A673 (cell line): ENCODE data around the gene ANK3. TPM values are rescaled to one million over a fixed set of nuclear protein-coding genes. Genes with fewer than 3 reads are reported as not detected.

Source experiments
- BruUV-seq: library from RNA; stranded (reverse); fragments of 400-500 nt; replicated peaks from 2 replicates; lab custom pipeline; 2021; lab: Mats Ljungman, UMichigan
- CTCF ChIA-PET: fragments of 300-600 bp; sonication (Branson Sonifier 250); formaldehyde crosslinking; loops from one replicate; lab custom pipeline; 2022; ENCODE audit warnings: antibody characterized with exemption; lab: Charles Lee
- POLR2A ChIA-PET: fragments of 300-600 bp; sonication (Branson Sonifier 250); formaldehyde crosslinking; loops from one replicate; lab custom pipeline; 2022; ENCODE audit warnings: antibody characterized with exemption; ENCODE audit not compliant: low non-redundant PET; lab: Charles Lee
- DNase-seq: peaks from one replicate; pipeline ENCODE4 v3.0.0-alpha.2; 2015; ENCODE audit warnings: low spot score
- H3K27ac ChIP-seq: fragments of 200-600 bp; sonication (generic); 2 replicates; pipeline ENCODE4 v1.5.1; 2016; ENCODE audit warnings: mixed run types, low read depth, mild to moderate bottlenecking, mixed read lengths, antibody characterized with exemption, low read length; ENCODE audit not compliant: poor library complexity, severe bottlenecking
- H3K27me3 ChIP-seq: fragments of 200-600 bp; sonication (generic); replicated peaks from 2 replicates; pipeline ENCODE4 v1.6.1; 2017; ENCODE audit warnings: mixed run types, low read depth, mild to moderate bottlenecking, mixed read lengths, antibody characterized with exemption, low read length; ENCODE audit not compliant: insufficient read depth, poor library complexity
- H3K36me3 ChIP-seq: fragments of 200-600 bp; sonication (generic); 2 replicates; pipeline ENCODE4 v1.6.1; 2016; ENCODE audit warnings: mixed run types, mild to moderate bottlenecking, mixed read lengths, antibody characterized with exemption, low read length; ENCODE audit not compliant: insufficient read depth, poor library complexity, severe bottlenecking
- H3K4me1 ChIP-seq: fragments of 200-600 bp; sonication (generic); 2 replicates; pipeline ENCODE4 v1.6.1; 2017; ENCODE audit warnings: mixed run types, mild to moderate bottlenecking, mixed read lengths, antibody characterized with exemption, low read length; ENCODE audit not compliant: insufficient read depth, poor library complexity, severe bottlenecking
- H3K4me3 ChIP-seq: fragments of 200-600 bp; sonication (generic); 2 replicates; pipeline ENCODE4 v1.5.1; 2016; ENCODE audit warnings: low read depth, mixed run types, mild to moderate bottlenecking, mixed read lengths, low read length; ENCODE audit not compliant: poor library complexity, severe bottlenecking
- H3K9me3 ChIP-seq: fragments of 200-600 bp; sonication (generic); 2 replicates; pipeline ENCODE4 v1.6.1; 2016; ENCODE audit warnings: mixed run types, low read depth, mild to moderate bottlenecking, mixed read lengths, antibody characterized with exemption, low read length; ENCODE audit not compliant: poor library complexity, severe bottlenecking
- EZH2 ChIP-seq: fragments of 200-600 bp; sonication (generic); IDR thresholded peaks from 2 replicates; pipeline ENCODE4 v1.6.1; 2017; ENCODE audit warnings: borderline replicate concordance, low read depth, mild to moderate bottlenecking, mixed read lengths, antibody characterized with exemption, low read length; ENCODE audit not compliant: poor library complexity, severe bottlenecking
- intact Hi-C: fragments of 100-400 bp; cut with micrococcal nuclease; formaldehyde crosslinking; loops from one replicate; pipeline ENCODE4 v1.10.0; 2022; ENCODE audit not compliant: unreplicated experiment
- total RNA-seq: library from RNA; stranded (reverse); gene quantifications from 2 replicates; pipeline ENCODE4 v1.2.3, GENCODE V29; 2021
- TF ChIP-seq, protein P1 (sequence below): fragments of 300-800, 200-600 bp; sonication (generic); conservative IDR thresholded peaks from 2 replicates; pipeline ENCODE4 v1.5.1; 2017; ENCODE audit warnings: low read depth, mild to moderate bottlenecking, antibody characterized with exemption, low read length, moderate library complexity, mixed read lengths

ANK3 gene
- total RNA-seq, 1 experiment from 2014 or later: 13.5 TPM

DNA sequence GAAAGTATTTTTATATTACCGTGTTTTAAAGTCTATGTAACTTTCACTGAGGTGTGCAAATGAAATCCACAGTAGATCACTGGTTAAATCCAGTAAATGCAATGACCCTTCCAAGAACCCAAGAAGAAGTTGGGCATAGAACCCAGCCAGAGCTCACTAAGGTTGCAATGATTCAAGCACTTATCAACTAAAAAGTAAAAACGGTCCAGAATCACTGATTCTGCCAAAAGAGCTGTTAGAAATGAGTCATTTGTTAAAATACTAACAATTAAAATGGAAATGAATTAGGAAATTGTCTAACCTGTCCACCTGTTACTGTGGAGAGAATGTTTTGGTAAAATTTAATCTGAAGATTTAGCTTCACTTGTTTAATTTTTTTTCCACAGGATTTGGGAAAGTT lies 74.4 kb downstream of the ANK3 start:
- Histone ChIP-seq H3K27ac (no peak overlapping the region), H3K4me3 (no peak overlapping the region), H3K4me1 (peaks cover 33% of the 10 kb centered on the region), H3K9me3 (no peaks in the 10 kb centered on the region), H3K27me3 (no peaks in the 10 kb centered on the region), H3K36me3 (no peaks in the 10 kb centered on the region)
- ChIA-PET CTCF (no interaction called here), POLR2A (no interaction called here)
- TF ChIP-seq, protein P1, sequence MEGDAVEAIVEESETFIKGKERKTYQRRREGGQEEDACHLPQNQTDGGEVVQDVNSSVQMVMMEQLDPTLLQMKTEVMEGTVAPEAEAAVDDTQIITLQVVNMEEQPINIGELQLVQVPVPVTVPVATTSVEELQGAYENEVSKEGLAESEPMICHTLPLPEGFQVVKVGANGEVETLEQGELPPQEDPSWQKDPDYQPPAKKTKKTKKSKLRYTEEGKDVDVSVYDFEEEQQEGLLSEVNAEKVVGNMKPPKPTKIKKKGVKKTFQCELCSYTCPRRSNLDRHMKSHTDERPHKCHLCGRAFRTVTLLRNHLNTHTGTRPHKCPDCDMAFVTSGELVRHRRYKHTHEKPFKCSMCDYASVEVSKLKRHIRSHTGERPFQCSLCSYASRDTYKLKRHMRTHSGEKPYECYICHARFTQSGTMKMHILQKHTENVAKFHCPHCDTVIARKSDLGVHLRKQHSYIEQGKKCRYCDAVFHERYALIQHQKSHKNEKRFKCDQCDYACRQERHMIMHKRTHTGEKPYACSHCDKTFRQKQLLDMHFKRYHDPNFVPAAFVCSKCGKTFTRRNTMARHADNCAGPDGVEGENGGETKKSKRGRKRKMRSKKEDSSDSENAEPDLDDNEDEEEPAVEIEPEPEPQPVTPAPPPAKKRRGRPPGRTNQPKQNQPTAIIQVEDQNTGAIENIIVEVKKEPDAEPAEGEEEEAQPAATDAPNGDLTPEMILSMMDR: no peak
- TF ChIP-seq EZH2: no peak
- intact Hi-C loops: no loop called here
- no peak for DNase-seq
- BruUV-seq: no TSS peak

DNA sequence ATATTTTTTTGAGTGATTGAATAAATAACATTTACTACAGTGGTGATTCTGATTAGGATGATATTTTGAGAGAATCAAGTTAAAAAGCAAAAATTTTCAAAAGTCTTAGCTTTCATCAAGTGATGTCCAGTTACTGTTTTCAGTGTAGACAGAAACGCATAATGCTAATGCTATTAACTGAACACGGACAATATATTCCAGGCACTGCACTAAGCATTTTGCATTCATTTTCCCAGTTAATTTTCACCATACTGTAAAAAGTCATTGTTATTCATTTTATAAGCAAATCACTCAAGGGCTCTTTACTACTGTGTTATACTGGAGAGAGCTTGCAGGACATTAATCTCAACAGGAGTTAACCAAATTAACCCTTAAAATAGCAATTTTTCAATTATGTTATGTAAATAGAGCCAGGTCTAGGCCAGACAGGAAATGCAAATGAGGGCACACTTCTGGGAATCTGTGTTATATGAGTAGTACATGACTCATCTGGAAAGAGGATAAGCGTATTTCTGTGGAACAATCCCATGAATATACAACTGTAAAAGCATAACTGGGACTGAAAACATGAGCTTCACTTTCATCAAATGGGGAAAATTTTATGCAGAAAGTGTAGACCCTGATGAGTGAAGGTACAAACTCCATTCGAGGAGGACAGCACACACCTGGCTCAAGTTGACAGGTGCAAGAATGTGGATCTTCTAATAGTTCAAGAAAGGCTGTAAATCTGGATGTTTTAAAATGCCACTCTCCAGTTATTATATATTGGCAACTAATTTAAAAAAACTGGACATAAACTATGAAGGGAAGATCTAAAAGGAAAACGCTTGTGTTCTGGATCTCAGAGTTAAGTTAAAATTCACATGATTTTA lies 75.4 kb downstream of the ANK3 start:
- no peak overlapping the region for H3K4me3 ChIP-seq
- no peak overlapping the region for H3K27ac ChIP-seq
- no peaks in the 10 kb centered on the region for H3K9me3 ChIP-seq
- peaks cover 33% of the 10 kb centered on the region for H3K4me1 ChIP-seq
- POLR2A ChIA-PET: interaction anchor here (0.5 to 0.6 kb wide), 2 partner anchors 645 to 1740 kb away, joined by 3 to 8 read pairs; no protein-coding TSS in a partner anchor
- CTCF ChIA-PET: no interaction called here
- H3K27me3 ChIP-seq: no peaks in the 10 kb centered on the region
- TF ChIP-seq EZH2: no peak
- TF ChIP-seq, protein P1: no peak
- no TSS peak for BruUV-seq
- H3K36me3 ChIP-seq: no peaks in the 10 kb centered on the region
- intact Hi-C loops: no loop called here
- peak; percentile 97 for DNase-seq

GRCh38 chr10:60313589-60313952 lies 76.1 kb downstream of the ANK3 start:
- no peak for DNase-seq
- H3K27me3 ChIP-seq: no peaks in the 10 kb centered on the region
- TF ChIP-seq, protein P1: no peak
- TF ChIP-seq EZH2: no peak
- no peaks in the 10 kb centered on the region for H3K9me3 ChIP-seq
- ChIA-PET CTCF (no interaction called here), POLR2A (interaction anchor here (0.5 to 0.6 kb wide), 2 partner anchors 391 to 644 kb away, joined by 3 to 8 read pairs; no protein-coding TSS in a partner anchor)
- peaks cover 33% of the 10 kb centered on the region for H3K4me1 ChIP-seq
- BruUV-seq: no TSS peak
- no peak overlapping the region for H3K27ac ChIP-seq
- H3K4me3 ChIP-seq: no peak overlapping the region
- H3K36me3 ChIP-seq: no peaks in the 10 kb centered on the region
- intact Hi-C loops: no loop called here
